SK-N-SH (cell line): ENCODE measurements around the gene RAB20. TPM values are rescaled to one million over a fixed set of nuclear protein-coding genes. Genes with fewer than 3 reads are reported as not detected.

Experiments
- CTCF ChIA-PET: fragments of 300-600, 350-600 bp; formaldehyde crosslinking; extraction: SDS; loops from one replicate; lab custom pipeline; 2021; lab: Yijun Ruan, JAX
- POLR2A ChIA-PET: fragments of 350-600 bp; sonication (Branson Sonifier 250); formaldehyde crosslinking; extraction: SDS; loops from one replicate; lab custom pipeline; 2020; ENCODE audit warnings: antibody characterized with exemption, inconsistent platforms; lab: Yijun Ruan, JAX
- DNase-seq: peaks from one replicate; pipeline ENCODE4 v3.0.0; 2012
- H2AFZ ChIP-seq: fragments of 200-600 bp; sonication (generic); 2 replicates; pipeline ENCODE4 v1.8.1; 2016; ENCODE audit warnings: antibody characterized with exemption, mild to moderate bottlenecking, low read depth
- H3F3A ChIP-seq: fragments of 200-600 bp; sonication (generic); replicated peaks from 2 replicates; pipeline ENCODE3; 2016; ENCODE audit warnings: antibody characterized with exemption, mild to moderate bottlenecking; ENCODE audit not compliant: insufficient read depth
- H3K27ac ChIP-seq, 2 experiments: fragments of 200-500 bp in 1 of 2; fragments of 200-600 bp in 1 of 2; sonication (Bioruptor generic) in 1 of 2; sonication (generic), shearing (Covaris generic) in 1 of 2; 2 replicates each; pipeline versions ENCODE4 v1.5.1 to v1.6.1; 2014 to 2016; ENCODE audit warnings: low read depth in 2 of 2, inconsistent platforms in 1 of 2, low read length in 1 of 2, mild to moderate bottlenecking in 1 of 2, mixed read lengths in 1 of 2
- H3K27me3 ChIP-seq: fragments of 200-600 bp; sonication (generic), shearing (Covaris generic); 2 replicates; pipeline ENCODE4 v1.6.1; 2016; ENCODE audit warnings: mixed run types; ENCODE audit not compliant: insufficient read depth
- H3K36me3 ChIP-seq, 2 experiments: fragments of 200-500 bp in 1 of 2; fragments of 200-600 bp in 1 of 2; sonication (Bioruptor generic) in 1 of 2; sonication (generic) in 1 of 2; replicated peaks in 1 of 2; 2 replicates each; pipeline versions ENCODE3 to v1.5.1; 2014 to 2016; ENCODE audit warnings: low read length in 1 of 2, mild to moderate bottlenecking in 1 of 2; ENCODE audit not compliant: insufficient read depth in 2 of 2, control insufficient read depth in 1 of 2
- H3K4me1 ChIP-seq, 2 experiments: fragments of 200-500 bp in 1 of 2; fragments of 200-600 bp in 1 of 2; sonication (Bioruptor generic) in 1 of 2; sonication (generic), shearing (Covaris generic) in 1 of 2; 2 replicates each; pipeline versions ENCODE4 v1.5.1 to v1.6.1; 2014 to 2016; ENCODE audit warnings: low read depth in 1 of 2, low read length in 1 of 2, mixed run types in 1 of 2; ENCODE audit not compliant: insufficient read depth in 2 of 2, control insufficient read depth in 1 of 2
- H3K4me2 ChIP-seq: fragments of 200-600 bp; sonication (generic), shearing (Covaris generic); 2 replicates; pipeline ENCODE4 v1.6.1; 2017; ENCODE audit warnings: mixed run types
- H3K4me3 ChIP-seq, 2 experiments: fragments of 200-500 bp in 1 of 2; fragments of 200-600 bp in 1 of 2; sonication (Bioruptor generic) in 1 of 2; sonication (generic), shearing (Covaris generic) in 1 of 2; 2 replicates each; pipeline versions ENCODE4 v1.5.1 to v1.8.1; 2014 to 2016; ENCODE audit warnings: low read depth in 2 of 2, inconsistent platforms in 1 of 2, low read length in 1 of 2, mild to moderate bottlenecking in 1 of 2, mixed read lengths in 1 of 2, moderate library complexity in 1 of 2
- H3K79me2 ChIP-seq: fragments of 200-600 bp; sonication (generic); 2 replicates; pipeline ENCODE4 v1.8.1; 2017; ENCODE audit warnings: mild to moderate bottlenecking; ENCODE audit not compliant: insufficient read depth
- H3K9ac ChIP-seq: fragments of 200-600 bp; sonication (generic); 2 replicates; pipeline ENCODE4 v1.6.1; 2017; ENCODE audit warnings: mixed run types
- H3K9me2 ChIP-seq: fragments of 200-600 bp; sonication (generic); 2 replicates; pipeline ENCODE4 v1.6.1; 2017; ENCODE audit warnings: mixed run types
- H3K9me3 ChIP-seq: fragments of 200-600 bp; sonication (generic); 2 replicates; pipeline ENCODE4 v1.6.1; 2017; ENCODE audit warnings: mixed run types, mild to moderate bottlenecking, moderate library complexity
- H4K20me1 ChIP-seq: fragments of 200-600 bp; sonication (generic); 2 replicates; pipeline ENCODE4 v1.6.1; 2017; ENCODE audit warnings: mild to moderate bottlenecking, mixed run types; ENCODE audit not compliant: insufficient read depth
- CTCF ChIP-seq: fragments of 200-600 bp; sonication (generic); IDR thresholded peaks from 2 replicates; pipeline ENCODE4 v1.6.1; 2017; ENCODE audit warnings: antibody characterized with exemption, mild to moderate bottlenecking, moderate library complexity
- EP300 ChIP-seq, 2 experiments: IDR thresholded peaks; 2 replicates each; pipeline versions ENCODE4 v1.4.0 to v1.6.1; 2012; ENCODE audit warnings: borderline replicate concordance in 1 of 2, low read depth in 1 of 2, low read length in 1 of 2
- EZH2phosphoT487 ChIP-seq: fragments of 200-600 bp; sonication (generic); IDR thresholded peaks from 2 replicates; pipeline ENCODE4 v1.6.1; 2017; ENCODE audit warnings: low read depth, mixed run types, mild to moderate bottlenecking, antibody characterized with exemption, moderate library complexity, borderline replicate concordance
- FOSL2 ChIP-seq: IDR thresholded peaks from 2 replicates; pipeline ENCODE4 v1.4.0; 2012; ENCODE audit warnings: low read depth, mild to moderate bottlenecking, moderate library complexity, borderline replicate concordance
- FOXM1 ChIP-seq: IDR thresholded peaks from 2 replicates; pipeline ENCODE4 v1.4.0; 2012; ENCODE audit warnings: low read depth, mild to moderate bottlenecking
- GATA2 ChIP-seq: sonication (generic); formaldehyde crosslinking; IDR thresholded peaks from 2 replicates; pipeline ENCODE4 v1.5.0; 2020; ENCODE audit warnings: mild to moderate bottlenecking, missing genetic modification reagents
- MAX ChIP-seq: IDR thresholded peaks from 2 replicates; pipeline ENCODE4 v1.4.0; 2012; ENCODE audit warnings: low read depth
- MXI1 ChIP-seq: IDR thresholded peaks from 2 replicates; pipeline ENCODE4 v1.6.1; 2012; ENCODE audit warnings: mild to moderate bottlenecking, low read depth, low read length, improper control_type of control experiment
- TCF12 ChIP-seq: IDR thresholded peaks from 2 replicates; pipeline ENCODE4 v1.4.0; 2012
- WGBS: methylation state at CpG from one replicate; pipeline ENCODE4 v1.1.6; 2017; ENCODE audit warnings: low lambda C conversion rate; 5-methylcytosine and 5-hydroxymethylcytosine counted together
- polyA plus RNA-seq, 3 experiments: library from polyadenylated mRNA; depleted of rRNA; stranded (reverse); fragments of >200 nt; gene quantifications; 2 replicates each; pipeline ENCODE4 v1.2.3, GENCODE V29; 2012
- TF ChIP-seq, protein P1 (sequence below): IDR thresholded peaks from 2 replicates; pipeline ENCODE4; 2012
- TF ChIP-seq, protein P2 (sequence below): fragments of 150-350 bp; IDR thresholded peaks from 2 replicates; pipeline ENCODE4 v1.6.1; 2017; ENCODE audit warnings: antibody characterized with exemption, low read length, low read depth, borderline replicate concordance
- TF ChIP-seq, protein P3 (sequence below): IDR thresholded peaks from 2 replicates; pipeline ENCODE4 v1.4.0; 2012; ENCODE audit warnings: low read depth, borderline replicate concordance

Gene RAB20
- polyA plus RNA-seq, 1 of the 3 experiments (the other 2 are of a cell fraction): 5.2 TPM

- H3K4me3 ChIP-seq: no peak overlapping the region
- H3K36me3 ChIP-seq: no peaks in the 10 kb centered on the region
- 96% methylated on average over 9 of the region's 9 CpGs for WGBS
- H3K4me2 ChIP-seq: no peak overlapping the region
- H3K79me2 ChIP-seq: no peaks in the 10 kb centered on the region
- H3F3A ChIP-seq: peaks cover 2% of the 10 kb centered on the region
- H3K9ac ChIP-seq: no peak overlapping the region
- no peak overlapping the region for H2AFZ ChIP-seq
- POLR2A ChIA-PET: no interaction called here
- H4K20me1 ChIP-seq: no peaks in the 10 kb centered on the region
- no peak overlapping the region for H3K27ac ChIP-seq
- TF ChIP-seq, protein P1, sequence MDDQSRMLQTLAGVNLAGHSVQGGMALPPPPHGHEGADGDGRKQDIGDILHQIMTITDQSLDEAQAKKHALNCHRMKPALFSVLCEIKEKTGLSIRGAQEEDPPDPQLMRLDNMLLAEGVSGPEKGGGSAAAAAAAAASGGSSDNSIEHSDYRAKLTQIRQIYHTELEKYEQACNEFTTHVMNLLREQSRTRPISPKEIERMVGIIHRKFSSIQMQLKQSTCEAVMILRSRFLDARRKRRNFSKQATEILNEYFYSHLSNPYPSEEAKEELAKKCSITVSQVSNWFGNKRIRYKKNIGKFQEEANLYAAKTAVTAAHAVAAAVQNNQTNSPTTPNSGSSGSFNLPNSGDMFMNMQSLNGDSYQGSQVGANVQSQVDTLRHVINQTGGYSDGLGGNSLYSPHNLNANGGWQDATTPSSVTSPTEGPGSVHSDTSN: no peak
- TF ChIP-seq MAX (no peak), MXI1 (no peak)
- TF ChIP-seq, all 33 proteins: peak for 0
- H3K27me3 ChIP-seq: no peaks in the 10 kb centered on the region
- H3K4me1 ChIP-seq: peaks cover 3 to 4% of the 10 kb centered on the region in 2 experiments; a peak in 1 of 4 replicates
- H3K9me2 ChIP-seq: no peaks in the 10 kb centered on the region
- DNase-seq: no peak
- H3K9me3 ChIP-seq: no peaks in the 10 kb centered on the region
- CTCF ChIA-PET: interaction anchor here (1.2 kb wide), 1 partner anchor 41 kb away, joined by 3 read pairs; no protein-coding TSS in a partner anchor
Measured at GRCh38 chr13:110552767-110553166, 8.8 kb downstream of the RAB20 start.

- Histone ChIP-seq H3K27ac (no peak overlapping the region), H2AFZ (no peak overlapping the region), H3K36me3 (no peaks in the 10 kb centered on the region), H3K27me3 (no peaks in the 10 kb centered on the region), H3K4me3 (no peak overlapping the region), H3K9me3 (no peaks in the 10 kb centered on the region), H3K9me2 (no peaks in the 10 kb centered on the region), H3K9ac (no peak overlapping the region), H3K4me1 (peaks cover 3 to 4% of the 10 kb centered on the region in 2 experiments; a peak in 1 of 4 replicates), H4K20me1 (no peaks in the 10 kb centered on the region), H3K79me2 (no peaks in the 10 kb centered on the region), H3K4me2 (no peak overlapping the region), H3F3A (peaks cover 2% of the 10 kb centered on the region)
- ChIA-PET POLR2A (interaction anchor here (1.1 kb wide), 1 partner anchor 9 kb away, joined by 4 read pairs; no protein-coding TSS in a partner anchor), CTCF (interaction anchor here (2.4 kb wide), 1 partner anchor 95 kb away, joined by 8 read pairs; no protein-coding TSS in a partner anchor)
- TF ChIP-seq, protein P2, sequence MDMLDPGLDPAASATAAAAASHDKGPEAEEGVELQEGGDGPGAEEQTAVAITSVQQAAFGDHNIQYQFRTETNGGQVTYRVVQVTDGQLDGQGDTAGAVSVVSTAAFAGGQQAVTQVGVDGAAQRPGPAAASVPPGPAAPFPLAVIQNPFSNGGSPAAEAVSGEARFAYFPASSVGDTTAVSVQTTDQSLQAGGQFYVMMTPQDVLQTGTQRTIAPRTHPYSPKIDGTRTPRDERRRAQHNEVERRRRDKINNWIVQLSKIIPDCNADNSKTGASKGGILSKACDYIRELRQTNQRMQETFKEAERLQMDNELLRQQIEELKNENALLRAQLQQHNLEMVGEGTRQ: no peak
- TF ChIP-seq GATA2: peak; percentile 63
- WGBS: 82% methylated on average over 11 of the region's 11 CpGs
- peak; percentile 47 for DNase-seq
Measured at GRCh38 chr13:110551284-110551683, 10.2 kb downstream of the RAB20 start.

DNA sequence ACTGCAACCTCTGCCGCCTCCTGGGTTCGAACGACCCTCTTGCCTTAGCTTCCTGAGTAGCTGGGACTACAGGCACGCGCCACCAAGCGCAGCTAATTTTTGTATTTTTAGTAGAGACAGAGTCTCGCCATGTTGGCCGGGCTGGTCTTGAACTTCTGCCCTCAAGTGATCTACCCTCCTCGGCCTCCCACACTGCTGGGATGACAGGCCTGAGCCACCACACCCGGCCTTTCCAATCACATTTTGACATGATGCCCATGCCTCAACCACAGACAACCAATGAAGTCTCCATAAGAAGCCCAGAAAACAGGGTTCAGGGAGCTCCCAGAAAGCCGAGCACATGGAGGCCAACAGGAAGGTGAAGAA, 11.7 kb downstream of the RAB20 start:
- H3K4me3 ChIP-seq: no peak overlapping the region
- H3K27ac ChIP-seq: no peak overlapping the region
- H3K79me2 ChIP-seq: no peaks in the 10 kb centered on the region
- H3K9me3 ChIP-seq: no peaks in the 10 kb centered on the region
- peaks cover 3 to 4% of the 10 kb centered on the region in 2 experiments; a peak in 1 of 4 replicates for H3K4me1 ChIP-seq
- CTCF ChIA-PET: interaction anchor here (0.9 to 1.6 kb wide), 2 partner anchors 9 to 94 kb away, joined by 3 read pairs; no protein-coding TSS in a partner anchor
- H3K9me2 ChIP-seq: no peaks in the 10 kb centered on the region
- no peaks in the 10 kb centered on the region for H3K36me3 ChIP-seq
- 96% methylated on average over 10 of the region's 11 CpGs for WGBS
- POLR2A ChIA-PET: no interaction called here
- DNase-seq: no peak
- no peaks in the 10 kb centered on the region for H4K20me1 ChIP-seq
- H3F3A ChIP-seq: peaks cover 2% of the 10 kb centered on the region
- no peak overlapping the region for H2AFZ ChIP-seq
- H3K27me3 ChIP-seq: no peaks in the 10 kb centered on the region
- no peak overlapping the region for H3K9ac ChIP-seq
- no peak overlapping the region for H3K4me2 ChIP-seq
- TF ChIP-seq MAX: no peak
- no peak for TF ChIP-seq TCF12
- no peak for TF ChIP-seq EP300 (IDR thresholded peaks at IDR 0.05; ENCODE audit: borderline replicate concordance in 1 of 2, low read depth in 1 of 2, low read length in 1 of 2)
- TF ChIP-seq, protein P3, sequence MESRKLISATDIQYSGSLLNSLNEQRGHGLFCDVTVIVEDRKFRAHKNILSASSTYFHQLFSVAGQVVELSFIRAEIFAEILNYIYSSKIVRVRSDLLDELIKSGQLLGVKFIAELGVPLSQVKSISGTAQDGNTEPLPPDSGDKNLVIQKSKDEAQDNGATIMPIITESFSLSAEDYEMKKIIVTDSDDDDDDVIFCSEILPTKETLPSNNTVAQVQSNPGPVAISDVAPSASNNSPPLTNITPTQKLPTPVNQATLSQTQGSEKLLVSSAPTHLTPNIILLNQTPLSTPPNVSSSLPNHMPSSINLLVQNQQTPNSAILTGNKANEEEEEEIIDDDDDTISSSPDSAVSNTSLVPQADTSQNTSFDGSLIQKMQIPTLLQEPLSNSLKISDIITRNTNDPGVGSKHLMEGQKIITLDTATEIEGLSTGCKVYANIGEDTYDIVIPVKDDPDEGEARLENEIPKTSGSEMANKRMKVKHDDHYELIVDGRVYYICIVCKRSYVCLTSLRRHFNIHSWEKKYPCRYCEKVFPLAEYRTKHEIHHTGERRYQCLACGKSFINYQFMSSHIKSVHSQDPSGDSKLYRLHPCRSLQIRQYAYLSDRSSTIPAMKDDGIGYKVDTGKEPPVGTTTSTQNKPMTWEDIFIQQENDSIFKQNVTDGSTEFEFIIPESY: no peak
- TF ChIP-seq GATA2: no peak
- TF ChIP-seq FOSL2: no peak
- TF ChIP-seq EZH2phosphoT487: no peak
- no peak for TF ChIP-seq FOXM1
- TF ChIP-seq, protein P2: no peak
- TF ChIP-seq CTCF: no peak
